HepG2 (cell line): ENCODE measurements around the gene RSL1D1. TPM values are rescaled to one million over a fixed set of nuclear protein-coding genes. Genes with fewer than 3 reads are reported as not detected.

Experiments used
- ADNP ChIP-seq: sonication (generic); formaldehyde crosslinking; IDR thresholded peaks from 2 replicates; pipeline ENCODE4 v1.4.0; 2020; ENCODE audit warnings: missing genetic modification reagents
- CBFB ChIP-seq: sonication (generic); formaldehyde crosslinking; IDR thresholded peaks from 2 replicates; pipeline ENCODE4 v1.4.0; 2020; ENCODE audit warnings: missing genetic modification reagents
- EHMT2 ChIP-seq: fragments of 200-600 bp; sonication (generic); IDR thresholded peaks from 2 replicates; pipeline ENCODE4 v1.7.0; 2017; ENCODE audit warnings: antibody characterized with exemption, low read depth, low read length, borderline replicate concordance
- FOXK2 ChIP-seq: fragments of 450-650 bp; IDR thresholded peaks from 2 replicates; pipeline ENCODE4 v1.6.1; 2016
- GZF1 ChIP-seq: sonication (generic); formaldehyde crosslinking; IDR thresholded peaks from 2 replicates; pipeline ENCODE4 v1.5.1; 2020; ENCODE audit warnings: mild to moderate bottlenecking, missing genetic modification reagents
- HCFC1 ChIP-seq: fragments of 150-350 bp; IDR thresholded peaks from 2 replicates; pipeline ENCODE4 v1.6.1; 2014; ENCODE audit warnings: low read depth, low read length
- HNRNPL ChIP-seq: fragments of 200-400 bp; formaldehyde crosslinking; IDR thresholded peaks from 2 replicates; pipeline ENCODE4 v1.6.1; 2017; ENCODE audit warnings: mild to moderate bottlenecking, low read depth, low read length
- HOXA9 ChIP-seq: sonication (generic); formaldehyde crosslinking; IDR thresholded peaks from 2 replicates; pipeline ENCODE4 v1.8.1; 2022; ENCODE audit warnings: missing genetic modification reagents, mild to moderate bottlenecking, moderate library complexity, borderline replicate concordance
- KMT2A ChIP-seq: sonication (generic); formaldehyde crosslinking; IDR thresholded peaks from 2 replicates; pipeline ENCODE4 v1.4.0; 2020; ENCODE audit warnings: missing genetic modification reagents
- MBD4 ChIP-seq: IDR thresholded peaks from 2 replicates; pipeline ENCODE4 v1.6.1; 2012; ENCODE audit warnings: low read length, inconsistent platforms, borderline replicate concordance
- MED1 ChIP-seq: sonication (generic); formaldehyde crosslinking; IDR thresholded peaks from 2 replicates; pipeline ENCODE4 v1.4.0; 2020; ENCODE audit warnings: missing genetic modification reagents
- MEIS2 ChIP-seq: sonication (generic); formaldehyde crosslinking; IDR thresholded peaks from 2 replicates; pipeline ENCODE4 v1.9.0; 2021; ENCODE audit warnings: mild to moderate bottlenecking, missing genetic modification reagents
- NCOA1 ChIP-seq: sonication (generic); formaldehyde crosslinking; IDR thresholded peaks from 2 replicates; pipeline ENCODE4 v1.9.0; 2021; ENCODE audit warnings: missing genetic modification reagents
- NFE2 ChIP-seq: sonication (generic); formaldehyde crosslinking; IDR thresholded peaks from 2 replicates; pipeline ENCODE4 v1.4.0; 2020; ENCODE audit warnings: missing genetic modification reagents
- RAD21 ChIP-seq: fragments of 450-650 bp; formaldehyde crosslinking; IDR thresholded peaks from 2 replicates; pipeline ENCODE4 v1.5.0; 2020; ENCODE audit warnings: mild to moderate bottlenecking
- STAT5B ChIP-seq: sonication (generic); formaldehyde crosslinking; IDR thresholded peaks from 2 replicates; pipeline ENCODE4 v1.4.0; 2020; ENCODE audit warnings: missing genetic modification reagents
- ZBTB42 ChIP-seq: sonication (generic); formaldehyde crosslinking; IDR thresholded peaks from 2 replicates; pipeline ENCODE4 v1.5.0; 2020; ENCODE audit warnings: mild to moderate bottlenecking, missing genetic modification reagents
- ZFX ChIP-seq: sonication (generic); formaldehyde crosslinking; IDR thresholded peaks from 2 replicates; pipeline ENCODE4 v1.4.0; 2020; ENCODE audit warnings: mild to moderate bottlenecking, low read depth, missing genetic modification reagents, moderate library complexity
- ZMYM3 ChIP-seq: sonication (generic); formaldehyde crosslinking; IDR thresholded peaks from 2 replicates; pipeline ENCODE4 v1.5.1; 2020; ENCODE audit warnings: mild to moderate bottlenecking, missing genetic modification reagents
- ZNF180 ChIP-seq: sonication (generic); formaldehyde crosslinking; IDR thresholded peaks from 2 replicates; pipeline ENCODE4 v1.4.0; 2020; ENCODE audit warnings: low read depth, missing genetic modification reagents, borderline replicate concordance
- ZNF280D ChIP-seq: sonication (generic); formaldehyde crosslinking; IDR thresholded peaks from 2 replicates; pipeline ENCODE4 v1.5.1; 2020; ENCODE audit warnings: mild to moderate bottlenecking, missing genetic modification reagents
- ZNF296 ChIP-seq: sonication (generic); formaldehyde crosslinking; conservative IDR thresholded peaks from 2 replicates; pipeline ENCODE4 v1.5.0; 2020; ENCODE audit warnings: mild to moderate bottlenecking, missing genetic modification reagents
- ZNF674 ChIP-seq: sonication (generic); formaldehyde crosslinking; IDR thresholded peaks from 2 replicates; pipeline ENCODE4 v1.5.0; 2020; ENCODE audit warnings: low read depth, mild to moderate bottlenecking, missing genetic modification reagents
- ZNF772 ChIP-seq: sonication (generic); formaldehyde crosslinking; IDR thresholded peaks from 2 replicates; pipeline ENCODE4 v1.5.0; 2020; ENCODE audit warnings: mild to moderate bottlenecking, missing genetic modification reagents
- ZNF780A ChIP-seq: sonication (generic); formaldehyde crosslinking; IDR thresholded peaks from 2 replicates; pipeline ENCODE4 v1.8.0; 2022; ENCODE audit warnings: mild to moderate bottlenecking, missing genetic modification reagents, moderate library complexity
- ZNF800 ChIP-seq: sonication (generic); formaldehyde crosslinking; IDR thresholded peaks from 2 replicates; pipeline ENCODE4 v1.4.0; 2020; ENCODE audit warnings: missing genetic modification reagents
- polyA plus RNA-seq, 8 experiments: library from polyadenylated mRNA; depleted of rRNA in 3 of 8; stranded (reverse) in 7 of 8; unstranded in 1 of 8; fragments of >200 nt; fragmentation: Illumina TruSeq in 4 of 8; extraction: Trizol in 4 of 8; gene quantifications; 2 replicates each; pipeline versions ENCODE4 v1.2.1 to v1.2.3, GENCODE V29; 2011 to 2016; ENCODE audit warnings: low read depth in 4 of 8, missing spikeins in 1 of 8, mixed read lengths in 1 of 8; ENCODE audit not compliant: insufficient read depth in 1 of 8
- total RNA-seq, 5 experiments: library from RNA; depleted of rRNA; stranded (reverse); fragments of >200 nt; fragmentation: Illumina TruSeq; extraction: Trizol; gene quantifications; 2 replicates each; pipeline ENCODE4 v1.2.3, GENCODE V29; 2016; ENCODE audit warnings: low read depth in 1 of 5
- TF ChIP-seq, protein P1 (sequence below): sonication (generic); formaldehyde crosslinking; IDR thresholded peaks from 2 replicates; pipeline ENCODE4 v1.4.0; 2020; ENCODE audit warnings: mild to moderate bottlenecking, missing genetic modification reagents

The RSL1D1 gene
- total and polyA plus RNA-seq, 2 of the 13 experiments (the other 11 are each of a cell fraction or from before 2014, with no cell fraction given): 187 to 343 TPM

DNA sequence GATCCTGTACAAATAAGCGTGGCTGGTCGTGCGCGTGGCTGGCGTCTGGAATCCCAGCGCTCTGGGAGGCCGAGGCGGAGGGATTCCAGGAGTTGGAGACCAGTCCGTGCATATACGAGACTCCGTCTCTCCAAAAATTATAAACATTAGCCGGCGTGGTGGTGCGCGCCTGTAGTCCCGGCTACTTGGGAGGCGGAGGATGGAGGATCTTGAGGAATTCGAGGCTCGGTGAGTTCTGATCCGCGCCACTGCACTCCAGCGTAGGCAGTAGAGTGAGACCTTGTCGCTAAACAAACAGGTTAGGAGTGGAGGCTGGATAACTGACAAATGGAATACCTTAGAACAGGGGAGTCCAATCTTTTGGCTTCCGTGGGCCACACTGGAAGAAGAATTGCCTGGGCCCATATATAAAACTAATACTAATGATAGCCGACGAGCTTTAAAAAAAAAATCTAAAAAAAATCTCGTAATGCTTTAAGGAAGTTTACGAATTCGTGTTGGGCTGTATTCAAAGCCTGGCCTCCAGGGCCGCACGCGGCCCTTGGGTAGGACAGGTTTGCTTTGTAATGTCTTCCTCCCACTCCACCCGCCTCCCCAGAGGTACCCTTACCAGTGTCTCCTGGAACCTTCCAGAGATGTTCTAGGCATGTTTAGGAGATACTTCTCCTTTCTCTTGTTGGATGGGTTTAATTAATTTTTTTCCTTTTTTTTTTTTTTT is 909 bp upstream of the RSL1D1 start (continued):
- TF ChIP-seq NFE2 (no peak), MEIS2 (CRISPR knock-in tag) (no peak), MBD4 (no peak), ZNF180 (no peak), HNRNPL (no peak), EHMT2 (0 out of 2 replicates have a peak, but pooled peaks have one; percentile 63), ZNF674 (CRISPR knock-in tag) (no peak; the same call in 1 of the 2 replicates), RAD21 (CRISPR knock-in tag) (0 out of 2 replicates have a peak, but pooled peaks have one; percentile 20), FOXK2 (no peak), ZNF296 (CRISPR knock-in tag) (no peak), ZNF800 (CRISPR knock-in tag) (no peak), CBFB (CRISPR knock-in tag) (no peak), ZMYM3 (peak; percentile 86), HCFC1 (no peak), ZNF280D (peak; percentile 52; the same call in 1 of the 2 replicates), KMT2A (peak; percentile 46; the same call in 1 of the 2 replicates), STAT5B (CRISPR knock-in tag) (no peak), ADNP (0 out of 2 replicates have a peak, but pooled peaks have one; percentile 51), ZFX (CRISPR knock-in tag) (no peak), ZBTB42 (peak; percentile 66; the same call in 1 of the 2 replicates), MED1 (CRISPR knock-in tag) (no peak), GZF1 (peak; percentile 12; the same call in 1 of the 2 replicates), ZNF780A (CRISPR knock-in tag) (no peak), NCOA1 (CRISPR knock-in tag) (peak; percentile 43; the same call in 1 of the 2 replicates), ZNF772 (CRISPR knock-in tag) (no peak), HOXA9 (CRISPR knock-in tag) (no peak)
- TF ChIP-seq, protein P1, sequence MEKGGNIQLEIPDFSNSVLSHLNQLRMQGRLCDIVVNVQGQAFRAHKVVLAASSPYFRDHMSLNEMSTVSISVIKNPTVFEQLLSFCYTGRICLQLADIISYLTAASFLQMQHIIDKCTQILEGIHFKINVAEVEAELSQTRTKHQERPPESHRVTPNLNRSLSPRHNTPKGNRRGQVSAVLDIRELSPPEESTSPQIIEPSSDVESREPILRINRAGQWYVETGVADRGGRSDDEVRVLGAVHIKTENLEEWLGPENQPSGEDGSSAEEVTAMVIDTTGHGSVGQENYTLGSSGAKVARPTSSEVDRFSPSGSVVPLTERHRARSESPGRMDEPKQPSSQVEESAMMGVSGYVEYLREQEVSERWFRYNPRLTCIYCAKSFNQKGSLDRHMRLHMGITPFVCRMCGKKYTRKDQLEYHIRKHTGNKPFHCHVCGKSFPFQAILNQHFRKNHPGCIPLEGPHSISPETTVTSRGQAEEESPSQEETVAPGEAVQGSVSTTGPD (CRISPR knock-in tag): no peak
